Testis (tissue), 2 donors: ENCODE measurements around the gene SWSAP1.

Source experiments
- POLR2A ChIP-seq: fragments of 450-650 bp; IDR thresholded peaks from one replicate; pipeline ENCODE4 v1.6.1; 2017; ENCODE audit warnings: antibody characterized with exemption, mild to moderate bottlenecking, moderate library complexity
- TF ChIP-seq, protein P1 (sequence below), 3 experiments: fragments of 450-650 bp in 2 of 3; fragments of 200-600 bp in 1 of 3; sonication (generic) in 1 of 3; IDR thresholded peaks; one replicate each; pipeline ENCODE4 v1.5.1; 2016 to 2019; ENCODE audit warnings: antibody characterized with exemption in 3 of 3, mild to moderate bottlenecking in 2 of 3, moderate library complexity in 1 of 3

DNA sequence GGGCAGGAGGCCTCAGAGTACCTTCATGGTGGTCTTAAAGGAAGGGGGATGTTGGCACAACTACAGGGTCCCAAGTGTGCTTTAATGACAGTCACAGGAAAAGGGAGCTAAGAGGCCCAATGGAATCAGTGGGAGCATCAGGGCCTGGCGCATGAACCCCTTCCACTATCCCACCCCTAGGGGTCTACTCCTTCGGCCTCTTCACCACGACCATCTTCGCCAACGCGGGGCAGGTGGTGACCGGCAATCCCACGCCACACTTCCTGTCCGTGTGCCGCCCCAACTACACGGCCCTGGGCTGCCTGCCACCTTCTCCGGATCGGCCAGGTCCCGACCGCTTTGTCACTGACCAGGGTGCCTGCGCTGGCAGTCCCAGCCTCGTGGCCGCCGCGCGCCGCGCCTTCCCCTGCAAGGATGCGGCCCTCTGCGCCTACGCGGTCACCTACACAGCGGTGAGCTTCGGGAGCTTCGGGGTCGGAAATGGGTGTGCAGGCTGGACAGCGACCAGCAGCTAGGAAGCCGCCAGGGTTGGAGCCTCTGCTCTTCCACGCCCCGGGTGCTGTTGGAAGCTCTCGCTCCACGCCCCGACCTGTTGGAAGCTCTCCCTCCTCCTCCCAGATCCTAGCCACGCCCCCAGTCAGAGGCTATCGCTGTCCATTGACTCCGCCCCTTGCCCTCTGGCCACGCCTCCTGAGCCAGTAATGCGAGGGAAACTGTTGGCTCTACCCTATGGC is 13.3 kb upstream of the SWSAP1 start:
- TF ChIP-seq, protein P1, sequence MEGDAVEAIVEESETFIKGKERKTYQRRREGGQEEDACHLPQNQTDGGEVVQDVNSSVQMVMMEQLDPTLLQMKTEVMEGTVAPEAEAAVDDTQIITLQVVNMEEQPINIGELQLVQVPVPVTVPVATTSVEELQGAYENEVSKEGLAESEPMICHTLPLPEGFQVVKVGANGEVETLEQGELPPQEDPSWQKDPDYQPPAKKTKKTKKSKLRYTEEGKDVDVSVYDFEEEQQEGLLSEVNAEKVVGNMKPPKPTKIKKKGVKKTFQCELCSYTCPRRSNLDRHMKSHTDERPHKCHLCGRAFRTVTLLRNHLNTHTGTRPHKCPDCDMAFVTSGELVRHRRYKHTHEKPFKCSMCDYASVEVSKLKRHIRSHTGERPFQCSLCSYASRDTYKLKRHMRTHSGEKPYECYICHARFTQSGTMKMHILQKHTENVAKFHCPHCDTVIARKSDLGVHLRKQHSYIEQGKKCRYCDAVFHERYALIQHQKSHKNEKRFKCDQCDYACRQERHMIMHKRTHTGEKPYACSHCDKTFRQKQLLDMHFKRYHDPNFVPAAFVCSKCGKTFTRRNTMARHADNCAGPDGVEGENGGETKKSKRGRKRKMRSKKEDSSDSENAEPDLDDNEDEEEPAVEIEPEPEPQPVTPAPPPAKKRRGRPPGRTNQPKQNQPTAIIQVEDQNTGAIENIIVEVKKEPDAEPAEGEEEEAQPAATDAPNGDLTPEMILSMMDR (IDR thresholded peaks at IDR 0.05): no peak
- TF ChIP-seq POLR2A: no peak
